K562 (cell line): ENCODE results near the gene RNF138. TPM values are rescaled to one million over a fixed set of nuclear protein-coding genes. Genes with fewer than 3 reads are reported as not detected.
A peak's percentile ranks its signal among the peaks of the same experiment; 100 is the strongest.

Source experiments
- ATAC-seq: fragments of 200-7000 bp; cut with Tn5 transposase; 3 replicates; pipeline ENCODE4 v1.9.1; 2020; ENCODE audit warnings: moderate library complexity
- BruUV-seq: library from RNA; stranded (reverse); fragments of 400-500 nt; replicated peaks from 2 replicates; lab custom pipeline; 2021; lab: Mats Ljungman, UMichigan
- CTCF ChIA-PET: fragments of 300-600 bp; formaldehyde crosslinking; extraction: SDS; loops from one replicate; lab custom pipeline; 2021; ENCODE audit warnings: low intra/inter-chr PET ratio; lab: Yijun Ruan, JAX
- POLR2A ChIA-PET: fragments of 300-600, 350-650 bp; sonication (Branson Sonifier 250); formaldehyde crosslinking; extraction: SDS; loops from one replicate; lab custom pipeline; 2021; ENCODE audit warnings: antibody characterized with exemption, inconsistent platforms; lab: Yijun Ruan, JAX
- DNase-seq, 4 experiments: peaks; one replicate each; pipeline versions ENCODE4 v3.0.0 to v3.0.0-alpha.2; 2011 to 2018; ENCODE audit warnings: low spot score in 3 of 4, mixed read lengths in 3 of 4; ENCODE audit errors: extremely low read depth in 1 of 4
- FAIRE-seq: peaks from 2 replicates; lab custom pipeline; 2011; peaks lifted over from hg19 to GRCh38; lab: Jason Lieb, UNC
- H2AFZ ChIP-seq: 2 replicates; pipeline ENCODE4 v1.6.0; 2011; ENCODE audit warnings: low read depth, low read length, control low read depth, inconsistent platforms
- H3K27ac ChIP-seq: fragments of 200-600 bp; 3 replicates; pipeline ENCODE4 v1.8.0; 2011; ENCODE audit warnings: low read depth, mild to moderate bottlenecking, control low read depth, inconsistent platforms, low read length, moderate library complexity, mixed read lengths; ENCODE audit errors: extremely low read depth
- H3K27me3 ChIP-seq, 2 experiments: fragments of 300-600 bp in 1 of 2; 2 replicates in 1 of 2; 3 replicates in 1 of 2; pipeline versions ENCODE4 v1.6.0 to v1.8.0; 2011; ENCODE audit warnings: inconsistent platforms in 2 of 2, low read length in 2 of 2, mild to moderate bottlenecking in 1 of 2, mixed read lengths in 1 of 2, moderate library complexity in 1 of 2; ENCODE audit not compliant: control insufficient read depth in 2 of 2, insufficient read depth in 2 of 2
- H3K36me3 ChIP-seq: fragments of 300-600 bp; 3 replicates; pipeline ENCODE4 v1.8.0; 2011; ENCODE audit warnings: mild to moderate bottlenecking, low read length, inconsistent platforms; ENCODE audit not compliant: control insufficient read depth, insufficient read depth
- H3K4me1 ChIP-seq, 2 experiments: fragments of 200-600 bp in 1 of 2; replicated peaks in 1 of 2; 2 replicates in 1 of 2; 3 replicates in 1 of 2; pipeline versions ENCODE4 v1.5.1 to v1.8.0; 2011; ENCODE audit warnings: inconsistent platforms in 2 of 2, low read length in 2 of 2, mild to moderate bottlenecking in 1 of 2, mixed read lengths in 1 of 2, moderate library complexity in 1 of 2; ENCODE audit not compliant: control insufficient read depth in 2 of 2, insufficient read depth in 2 of 2
- H3K4me2 ChIP-seq: 2 replicates; pipeline ENCODE4 v1.6.1; 2011; ENCODE audit warnings: low read length, control low read depth, inconsistent platforms, mixed read lengths; ENCODE audit not compliant: insufficient read depth
- H3K4me3 ChIP-seq: fragments of 200-600 bp; sonication (generic), shearing (Covaris generic); 2 replicates; pipeline ENCODE4 v1.5.1; 2016; ENCODE audit warnings: control low read depth, inconsistent platforms
- H3K79me2 ChIP-seq: fragments of 200-600 bp; 3 replicates; pipeline ENCODE4 v1.8.0; 2011; ENCODE audit warnings: low read length, inconsistent platforms; ENCODE audit not compliant: control insufficient read depth, insufficient read depth
- H3K9ac ChIP-seq, 2 experiments: 2 replicates each; pipeline versions ENCODE4 v1.6.0 to v1.6.1; 2011; ENCODE audit warnings: low read depth in 2 of 2, low read length in 2 of 2, control low read depth in 1 of 2, inconsistent platforms in 1 of 2, mild to moderate bottlenecking in 1 of 2, mixed read lengths in 1 of 2; ENCODE audit not compliant: insufficient read depth in 1 of 2
- H3K9me1 ChIP-seq: one replicate; pipeline ENCODE4 v1.6.0; 2011; ENCODE audit warnings: inconsistent platforms, mild to moderate bottlenecking, low read length, moderate library complexity; ENCODE audit not compliant: control insufficient read depth, insufficient read depth
- H3K9me3 ChIP-seq: replicated peaks from 2 replicates; pipeline ENCODE4 v1.5.1; 2011; ENCODE audit warnings: low read depth, low read length, inconsistent platforms; ENCODE audit not compliant: control insufficient read depth, insufficient read depth
- H4K20me1 ChIP-seq: replicated peaks from 2 replicates; pipeline ENCODE4 v1.6.1; 2011; ENCODE audit warnings: low read length, inconsistent platforms, mixed read lengths; ENCODE audit not compliant: control insufficient read depth, insufficient read depth
- CTCF ChIP-seq, 3 experiments: IDR thresholded peaks in 2 of 3; conservative IDR thresholded peaks in 1 of 3; 2 replicates each; pipeline ENCODE4 v1.5.1; 2011 to 2012; ENCODE audit warnings: low read length in 3 of 3, mild to moderate bottlenecking in 3 of 3, control low read depth in 2 of 3, improper control_type of control experiment in 1 of 3, inconsistent platforms in 1 of 3, low read depth in 1 of 3, mixed read lengths in 1 of 3, moderate library complexity in 1 of 3; ENCODE audit not compliant: insufficient read depth in 2 of 3
- EHMT2 ChIP-seq: fragments of 450-650 bp; IDR thresholded peaks from 2 replicates; pipeline ENCODE4 v1.6.1; 2018; ENCODE audit warnings: antibody characterized with exemption
- ELF2 ChIP-seq: fragments of 250-450 bp; sonication (Bioruptor Pico); IDR thresholded peaks from 2 replicates; pipeline ENCODE4 v1.5.0; 2021; ENCODE audit warnings: mild to moderate bottlenecking
- GTF2E2 ChIP-seq: fragments of 200-800 bp; sonication (Bioruptor generic); IDR thresholded peaks from 2 replicates; pipeline ENCODE4 v1.6.1; 2016; ENCODE audit warnings: missing genetic modification characterization, missing compliant biosample characterization
- JUND ChIP-seq, 2 experiments: IDR thresholded peaks; 2 replicates in 1 of 2; 3 replicates in 1 of 2; pipeline ENCODE4 v1.6.1; 2011; ENCODE audit warnings: borderline replicate concordance in 2 of 2, low read depth in 2 of 2, low read length in 2 of 2, improper control_type of control experiment in 1 of 2, missing biosample characterization in 1 of 2, missing genetic modification characterization in 1 of 2, missing genetic modification reagents in 1 of 2
- MTA2 ChIP-seq: fragments of 450-650 bp; IDR thresholded peaks from 2 replicates; pipeline ENCODE4 v1.6.1; 2016; ENCODE audit warnings: low read depth
- PBX2 ChIP-seq, 2 experiments: IDR thresholded peaks in 1 of 2; conservative IDR thresholded peaks in 1 of 2; 2 replicates each; pipeline ENCODE4 v1.6.1; 2016; ENCODE audit warnings: low read depth in 2 of 2, mild to moderate bottlenecking in 1 of 2, missing compliant biosample characterization in 1 of 2, missing genetic modification characterization in 1 of 2, moderate library complexity in 1 of 2
- RBM34 ChIP-seq: fragments of 200-400 bp; formaldehyde crosslinking; IDR thresholded peaks from 2 replicates; pipeline ENCODE4 v1.6.1; 2018; ENCODE audit warnings: low read length, borderline replicate concordance; ENCODE audit not compliant: insufficient read depth
- SIX5 ChIP-seq, 2 experiments: IDR thresholded peaks; 2 replicates each; pipeline ENCODE4 v1.6.1; 2011; ENCODE audit warnings: low read length in 2 of 2, borderline replicate concordance in 1 of 2, low read depth in 1 of 2, mild to moderate bottlenecking in 1 of 2, moderate library complexity in 1 of 2; ENCODE audit not compliant: insufficient read depth in 1 of 2
- TAF15 ChIP-seq: fragments of 200-400 bp; formaldehyde crosslinking; IDR thresholded peaks from 2 replicates; pipeline ENCODE4 v1.6.1; 2017; ENCODE audit warnings: mild to moderate bottlenecking, low read depth, low read length, moderate library complexity
- TFAM ChIP-seq: fragments of 250-450 bp; sonication (Bioruptor Pico); conservative IDR thresholded peaks from 2 replicates; pipeline ENCODE4 v1.5.0; 2021; ENCODE audit warnings: mild to moderate bottlenecking, moderate library complexity
- ZEB2 ChIP-seq: fragments of 450-650 bp; IDR thresholded peaks from 2 replicates; pipeline ENCODE4 v1.6.1; 2016
- ZNF24 ChIP-seq: fragments of 450-650 bp; IDR thresholded peaks from 2 replicates; pipeline ENCODE4 v1.6.1; 2016
- ZNF253 ChIP-seq: fragments of 250-450 bp; sonication (Bioruptor Pico); conservative IDR thresholded peaks from 2 replicates; pipeline ENCODE4 v1.6.1; 2021; ENCODE audit warnings: mild to moderate bottlenecking
- ZNF644 ChIP-seq: fragments of 200-800 bp; sonication (Bioruptor generic); IDR thresholded peaks from 2 replicates; pipeline ENCODE4 v1.6.1; 2016; ENCODE audit warnings: low read depth, missing genetic modification characterization, missing compliant biosample characterization
- WGBS: fragments of 100-300 bp; shearing (Covaris generic); methylation state at CpG from one replicate; pipeline ENCODE4 v1.1.6; 2016; ENCODE audit warnings: low coverage, mixed read lengths; ENCODE audit not compliant: insufficient coverage; ENCODE audit errors: missing lambda C conversion rate; 5-methylcytosine and 5-hydroxymethylcytosine counted together
- in situ Hi-C: fragments of 300-500 bp; cut with MboI; formaldehyde crosslinking; loops from 4 replicates; pipeline ENCODE4 v1.15.0; 2018; ENCODE audit warnings: inconsistent platforms, mixed read lengths
- intact Hi-C: fragments of 100-400 bp; cut with micrococcal nuclease; formaldehyde crosslinking; loops from 2 replicates; pipeline ENCODE4 v1.14.2; 2022
- polyA plus RNA-seq, 8 experiments: library from polyadenylated mRNA; depleted of rRNA in 4 of 8; stranded (reverse) in 5 of 8; unstranded in 3 of 8; fragments of >200 nt; fragmentation: Nextera tagmentation in 2 of 8; fragmentation: Illumina TruSeq in 1 of 8; extraction: Ambion mirVana in 2 of 8; extraction: Trizol in 1 of 8; gene quantifications; 2 replicates each; pipeline versions ENCODE4 v1.2.1 to v1.2.3, GENCODE V29; 2011 to 2014; ENCODE audit warnings: inconsistent platforms in 1 of 8, missing spikeins in 1 of 8
- total RNA-seq, 7 experiments: library from RNA; depleted of rRNA in 6 of 7; stranded (reverse); fragments of >200 nt in 6 of 7; fragmentation: Illumina TruSeq in 2 of 7; extraction: Trizol in 2 of 7; gene quantifications; 2 replicates each; pipeline versions ENCODE4 v1.2.1 to v1.2.3, GENCODE V29; 2011 to 2021; ENCODE audit warnings: low replicate concordance in 1 of 7
- TF ChIP-seq, protein P1 (sequence below): fragments of 250-450 bp; sonication (Bioruptor Pico); IDR thresholded peaks from 2 replicates; pipeline ENCODE4 v1.8.0; 2021; ENCODE audit warnings: mild to moderate bottlenecking, moderate library complexity

Gene RNF138
- total and polyA plus RNA-seq, 9 of the 15 experiments (the other 6 are each of a cell fraction or from before 2014, with no cell fraction given), result 47.6 to 100 (median 62.5) TPM

DNA sequence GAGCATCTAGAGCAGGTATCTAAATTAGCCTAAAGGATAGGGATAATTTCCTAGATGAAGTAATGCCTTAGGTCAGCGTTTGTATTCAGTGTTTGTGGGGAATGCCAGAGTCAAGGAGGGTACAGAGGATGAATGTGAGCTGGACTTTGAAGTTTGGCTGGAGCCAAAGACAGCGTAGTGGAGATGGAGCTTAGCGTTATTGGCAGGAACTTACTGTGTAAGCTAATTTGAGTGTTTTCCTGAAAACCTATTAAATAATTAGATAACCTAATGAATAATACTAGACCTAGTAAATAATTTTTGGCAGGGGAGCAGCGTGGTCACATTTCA lies 4.2 kb downstream of the RNF138 start:
- no peak for TF ChIP-seq TFAM (CRISPR knock-in tag)
- no peak for TF ChIP-seq TAF15
- no peak for TF ChIP-seq PBX2 (CRISPR knock-in tag; IDR thresholded peaks at IDR 0.05; ENCODE audit: low read depth)
- no peak for TF ChIP-seq PBX2 (tag; conservative IDR thresholded peaks at IDR 0.05; ENCODE audit: low read depth)
- no peak for TF ChIP-seq JUND (IDR thresholded peaks at IDR 0.05; ENCODE audit: borderline replicate concordance, low read depth, low read length)
- TF ChIP-seq JUND (tag; IDR thresholded peaks at IDR 0.05; ENCODE audit: borderline replicate concordance, low read depth, low read length), result no peak
- TF ChIP-seq, protein P1, sequence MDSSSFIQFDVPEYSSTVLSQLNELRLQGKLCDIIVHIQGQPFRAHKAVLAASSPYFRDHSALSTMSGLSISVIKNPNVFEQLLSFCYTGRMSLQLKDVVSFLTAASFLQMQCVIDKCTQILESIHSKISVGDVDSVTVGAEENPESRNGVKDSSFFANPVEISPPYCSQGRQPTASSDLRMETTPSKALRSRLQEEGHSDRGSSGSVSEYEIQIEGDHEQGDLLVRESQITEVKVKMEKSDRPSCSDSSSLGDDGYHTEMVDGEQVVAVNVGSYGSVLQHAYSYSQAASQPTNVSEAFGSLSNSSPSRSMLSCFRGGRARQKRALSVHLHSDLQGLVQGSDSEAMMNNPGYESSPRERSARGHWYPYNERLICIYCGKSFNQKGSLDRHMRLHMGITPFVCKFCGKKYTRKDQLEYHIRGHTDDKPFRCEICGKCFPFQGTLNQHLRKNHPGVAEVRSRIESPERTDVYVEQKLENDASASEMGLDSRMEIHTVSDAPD (CRISPR knock-in tag), result no peak
- no peak for TF ChIP-seq ELF2 (CRISPR knock-in tag)
- no peak for TF ChIP-seq CTCF (IDR thresholded peaks at IDR 0.05 in 2 of 3, conservative IDR thresholded peaks at IDR 0.05 in 1 of 3; ENCODE audit: insufficient read depth in 2 of 3, low read depth in 1 of 3, low read length in 3 of 3)
- TF ChIP-seq SIX5 (IDR thresholded peaks at IDR 0.05; ENCODE audit: borderline replicate concordance in 1 of 2, insufficient read depth in 1 of 2, low read depth in 1 of 2, low read length in 2 of 2), result no peak
- TF ChIP-seq ZNF24, result no peak
- no peak for TF ChIP-seq MTA2
- no peak for TF ChIP-seq EHMT2
- no peak for TF ChIP-seq ZNF253
- TF ChIP-seq RBM34, result no peak
- TF ChIP-seq ZEB2, result no peak
- TF ChIP-seq GTF2E2 (tag), result no peak
- TF ChIP-seq ZNF644 (tag), result no peak
- TF ChIP-seq, all 486 proteins: peak for 0
- Histone ChIP-seq H4K20me1 (peaks cover 4% of the 10 kb centered on the region), H3K4me3 (no peak overlapping the region), H3K79me2 (peaks cover 82% of the 10 kb centered on the region), H3K9me1 (no peaks in the 10 kb centered on the region), H3K36me3 (peaks cover 53% of the 10 kb centered on the region), H3K4me1 (peaks cover 28 to 29% of the 10 kb centered on the region in 2 experiments; a peak in 4 of 5 replicates), H3K27me3 (no peaks in the 10 kb centered on the region), H3K4me2 (no peak overlapping the region), H3K9ac (peak overlapping the region in 1 of 2 experiments; percentile 27; a peak in 1 of 4 replicates), H2AFZ (no peak overlapping the region), H3K27ac (no peak overlapping the region), H3K9me3 (no peaks in the 10 kb centered on the region)
- POLR2A ChIA-PET, result interaction anchor here (0.7 to 3.1 kb wide), 7 partner anchors 8 to 152 kb away, joined by 3 to 11 read pairs (median 5); partner anchors contain the start of gene TRAPPC8
- FAIRE-seq (no peak), DNase-seq (no peak), ATAC-seq (no peak)
- 78% methylated on average over 4 of the region's 4 CpGs for WGBS
- in situ Hi-C loops (no loop called here), intact Hi-C loops (loop anchor here (10.0 kb wide), 1 partner anchor 991 kb away; the partner anchor contains the start of gene DSC2)
- CTCF ChIA-PET, result no interaction called here
- BruUV-seq, result no TSS peak
